WTC11 (cell line): Measurements from ENCODE around the gene RNF44. TPM values are rescaled to one million over a fixed set of nuclear protein-coding genes. Genes with fewer than 3 reads are reported as not detected.

ENCODE experiments used
- ATAC-seq: fragments of 200-7000 bp; cut with Tn5 transposase; 2 replicates; pipeline ENCODE4 v1.10.0; 2021; ENCODE audit warnings: mild to moderate bottlenecking, moderate library complexity
- CTCF ChIA-PET: fragments of 300-600 bp; sonication (Branson Sonifier 250); formaldehyde crosslinking; loops from one replicate; lab custom pipeline; 2021; ENCODE audit warnings: antibody characterized with exemption; lab: Charles Lee
- POLR2A ChIA-PET: fragments of 350-600 bp; sonication (Branson Sonifier 250); formaldehyde crosslinking; loops from one replicate; lab custom pipeline; 2021; ENCODE audit warnings: antibody characterized with exemption; lab: Charles Lee
- DNase-seq: peaks from one replicate; pipeline ENCODE4 v3.0.0; 2021; ENCODE audit warnings: low spot score
- H3K27ac Mint-ChIP-seq: 2 replicates; pipeline ENCODE4 v1.8.0; 2021; ENCODE audit warnings: mixed read lengths
- H3K27me3 Mint-ChIP-seq: 2 replicates; pipeline ENCODE4 v1.8.0; 2021; ENCODE audit warnings: low read depth, mild to moderate bottlenecking, moderate library complexity, mixed read lengths
- H3K36me3 Mint-ChIP-seq: 2 replicates; pipeline ENCODE4 v1.8.0; 2021; ENCODE audit warnings: mixed read lengths
- H3K4me1 Mint-ChIP-seq: 2 replicates; pipeline ENCODE4 v1.8.0; 2022; ENCODE audit warnings: mixed read lengths
- H3K4me3 Mint-ChIP-seq: 2 replicates; pipeline ENCODE4 v1.8.0; 2021; ENCODE audit warnings: mild to moderate bottlenecking, moderate library complexity, mixed read lengths
- H3K9me3 Mint-ChIP-seq: 2 replicates; pipeline ENCODE4 v1.8.0; 2021; ENCODE audit warnings: mixed read lengths
- CREM ChIP-seq: sonication (generic); formaldehyde crosslinking; IDR thresholded peaks from 2 replicates; pipeline ENCODE4 v1.8.1; 2022; ENCODE audit warnings: mild to moderate bottlenecking, missing genetic modification reagents, moderate library complexity
- CTCF ChIP-seq: fragments of 200-600 bp; IDR thresholded peaks from 2 replicates; pipeline ENCODE4 v1.8.0; 2022; ENCODE audit warnings: antibody characterized with exemption
- FOXJ3 ChIP-seq: sonication (generic); formaldehyde crosslinking; IDR thresholded peaks from 2 replicates; pipeline ENCODE4 v1.9.0; 2021; ENCODE audit warnings: missing genetic modification reagents, mild to moderate bottlenecking, borderline replicate concordance
- FOXK1 ChIP-seq: sonication (generic); formaldehyde crosslinking; IDR thresholded peaks from 2 replicates; pipeline ENCODE4 v1.8.0; 2022; ENCODE audit warnings: mild to moderate bottlenecking, moderate library complexity, missing genetic modification reagents
- GABPB1 ChIP-seq: sonication (generic); formaldehyde crosslinking; IDR thresholded peaks from 2 replicates; pipeline ENCODE4 v1.8.1; 2023; ENCODE audit warnings: mild to moderate bottlenecking, missing genetic modification reagents
- GTF2I ChIP-seq: fragments of 250-450 bp; sonication (Bioruptor Pico); conservative IDR thresholded peaks from 2 replicates; pipeline ENCODE4 v1.4.0; 2021; ENCODE audit warnings: mild to moderate bottlenecking
- JAZF1 ChIP-seq: fragments of 250-450 bp; sonication (Bioruptor Pico); IDR thresholded peaks from 2 replicates; pipeline ENCODE4 v1.9.0; 2021; ENCODE audit warnings: moderate library complexity, mild to moderate bottlenecking, inconsistent platforms
- MAX ChIP-seq: sonication (generic); formaldehyde crosslinking; IDR thresholded peaks from 2 replicates; pipeline ENCODE4 v1.8.0; 2022; ENCODE audit warnings: mild to moderate bottlenecking, missing genetic modification reagents
- NFE2L1 ChIP-seq: sonication (generic); formaldehyde crosslinking; IDR thresholded peaks from 2 replicates; pipeline ENCODE4 v1.8.1; 2023; ENCODE audit warnings: missing genetic modification reagents
- NFYB ChIP-seq: sonication (generic); formaldehyde crosslinking; conservative IDR thresholded peaks from 2 replicates; pipeline ENCODE4 v1.8.0; 2022; ENCODE audit warnings: low read depth, missing genetic modification reagents
- NR1H2 ChIP-seq: sonication (generic); formaldehyde crosslinking; IDR thresholded peaks from 2 replicates; pipeline ENCODE4 v1.9.0; 2021; ENCODE audit warnings: mild to moderate bottlenecking, moderate library complexity, missing genetic modification reagents
- RORB ChIP-seq: fragments of 250-450 bp; sonication (Bioruptor Pico); IDR thresholded peaks from 2 replicates; pipeline ENCODE4 v1.9.0; 2021; ENCODE audit warnings: mild to moderate bottlenecking
- ZNF138 ChIP-seq: sonication (generic); formaldehyde crosslinking; conservative IDR thresholded peaks from 2 replicates; pipeline ENCODE4 v1.8.1; 2022; ENCODE audit warnings: mild to moderate bottlenecking, moderate library complexity, missing genetic modification reagents
- ZNF263 ChIP-seq: sonication (generic); formaldehyde crosslinking; IDR thresholded peaks from 2 replicates; pipeline ENCODE4 v1.8.1; 2022; ENCODE audit warnings: low read depth, mild to moderate bottlenecking, moderate library complexity, missing genetic modification reagents
- ZNF416 ChIP-seq: fragments of 250-450 bp; sonication (Bioruptor Pico); IDR thresholded peaks from 2 replicates; pipeline ENCODE4 v1.9.0; 2021; ENCODE audit warnings: mild to moderate bottlenecking, inconsistent platforms
- ZNF512 ChIP-seq: sonication (generic); formaldehyde crosslinking; IDR thresholded peaks from 2 replicates; pipeline ENCODE4 v1.8.1; 2022; ENCODE audit warnings: missing genetic modification reagents, borderline replicate concordance
- ZSCAN18 ChIP-seq: fragments of 250-450 bp; sonication (Bioruptor Pico); IDR thresholded peaks from 2 replicates; pipeline ENCODE4 v2.1.2; 2022; ENCODE audit warnings: mild to moderate bottlenecking, moderate library complexity
- total RNA-seq: library from RNA; stranded (reverse); gene quantifications from 3 replicates; pipeline ENCODE4 v1.2.3, GENCODE V29; 2021
- TF ChIP-seq, protein P1 (sequence below): fragments of 250-450 bp; sonication (Bioruptor Pico); conservative IDR thresholded peaks from 2 replicates; pipeline ENCODE4 v1.9.0; 2021; ENCODE audit warnings: mild to moderate bottlenecking
- TF ChIP-seq, protein P2 (sequence below): sonication (generic); formaldehyde crosslinking; IDR thresholded peaks from 2 replicates; pipeline ENCODE4 v1.8.1; 2022; ENCODE audit warnings: low read depth, mild to moderate bottlenecking, moderate library complexity, missing genetic modification reagents, borderline replicate concordance
- TF ChIP-seq, protein P3 (sequence below): sonication (generic); formaldehyde crosslinking; IDR thresholded peaks from 2 replicates; pipeline ENCODE4 v1.8.1; 2022; ENCODE audit warnings: low read depth, missing genetic modification reagents, borderline replicate concordance
- TF ChIP-seq, protein P4 (sequence below): sonication (generic); formaldehyde crosslinking; IDR thresholded peaks from 2 replicates; pipeline ENCODE4 v1.8.1; 2023; ENCODE audit warnings: mild to moderate bottlenecking, missing genetic modification reagents, borderline replicate concordance

The RNF44 gene
- total RNA-seq, 1 experiment from 2014 or later = 233 TPM

DNA sequence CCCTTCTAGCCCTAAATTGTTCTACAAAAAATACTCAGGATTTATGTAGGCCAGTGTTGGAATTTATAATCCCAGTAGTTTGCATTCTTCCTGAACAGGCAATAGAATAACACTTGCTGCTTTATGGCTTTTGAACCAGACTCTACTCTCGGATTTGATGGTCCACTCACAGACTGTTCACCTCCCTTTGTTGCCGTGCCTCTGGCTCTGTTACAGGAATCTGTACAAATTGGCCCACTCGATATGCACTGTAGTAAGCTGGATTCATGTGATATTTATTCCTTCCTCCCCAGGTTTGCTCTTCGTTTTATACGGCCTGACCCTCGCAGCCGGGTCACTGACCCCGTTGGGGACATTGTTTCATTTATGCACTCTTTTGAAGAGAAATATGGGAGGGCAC lies 45.3 kb downstream of the RNF44 start (continued):
- no peak for TF ChIP-seq ZNF512
- TF ChIP-seq, protein P1, sequence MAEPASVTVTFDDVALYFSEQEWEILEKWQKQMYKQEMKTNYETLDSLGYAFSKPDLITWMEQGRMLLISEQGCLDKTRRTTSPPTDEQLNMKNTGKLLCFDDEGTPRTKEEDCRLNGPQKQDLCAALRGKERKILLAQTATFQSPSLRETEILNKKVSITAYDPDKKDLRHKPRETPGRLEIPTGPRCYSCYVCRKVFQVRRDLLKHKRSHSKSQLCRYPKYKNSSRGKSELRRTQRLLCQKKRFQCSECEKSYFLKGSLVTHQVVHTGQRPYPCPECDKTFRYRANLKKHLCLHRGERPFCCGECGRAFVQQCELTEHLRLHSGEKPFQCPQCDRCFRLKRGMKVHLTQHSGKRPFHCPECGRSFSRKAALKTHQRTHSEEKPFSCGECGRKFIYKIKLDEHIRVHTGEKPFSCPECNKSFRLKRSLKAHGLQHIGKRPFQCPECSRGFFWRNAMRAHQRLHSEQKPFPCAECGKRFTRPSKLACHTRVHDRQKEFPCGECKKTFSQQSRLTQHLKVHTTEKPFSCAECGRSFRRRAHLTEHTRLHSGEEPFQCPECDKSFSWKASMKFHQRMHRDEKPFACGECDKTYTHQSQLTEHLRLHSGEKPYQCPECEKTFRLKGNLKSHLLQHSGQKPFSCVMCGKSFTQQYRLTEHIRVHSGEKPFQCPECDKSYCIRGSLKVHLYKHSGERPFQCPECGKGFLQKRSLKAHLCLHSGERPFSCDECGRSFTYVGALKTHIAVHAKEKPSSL (CRISPR knock-in tag) = no peak
- TF ChIP-seq ZNF416 (CRISPR knock-in tag) = no peak
- no peak for TF ChIP-seq CREM
- TF ChIP-seq, protein P2, sequence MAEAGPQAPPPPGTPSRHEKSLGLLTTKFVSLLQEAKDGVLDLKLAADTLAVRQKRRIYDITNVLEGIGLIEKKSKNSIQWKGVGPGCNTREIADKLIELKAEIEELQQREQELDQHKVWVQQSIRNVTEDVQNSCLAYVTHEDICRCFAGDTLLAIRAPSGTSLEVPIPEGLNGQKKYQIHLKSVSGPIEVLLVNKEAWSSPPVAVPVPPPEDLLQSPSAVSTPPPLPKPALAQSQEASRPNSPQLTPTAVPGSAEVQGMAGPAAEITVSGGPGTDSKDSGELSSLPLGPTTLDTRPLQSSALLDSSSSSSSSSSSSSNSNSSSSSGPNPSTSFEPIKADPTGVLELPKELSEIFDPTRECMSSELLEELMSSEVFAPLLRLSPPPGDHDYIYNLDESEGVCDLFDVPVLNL (CRISPR knock-in tag) = no peak

- Mint-ChIP-seq H3K27ac (no peak overlapping the region), H3K4me3 (no peak overlapping the region), H3K36me3 (peaks cover 69% of the 10 kb centered on the region), H3K4me1 (no peaks in the 10 kb centered on the region), H3K9me3 (no peaks in the 10 kb centered on the region), H3K27me3 (no peaks in the 10 kb centered on the region)
- ChIA-PET CTCF (no interaction called here), POLR2A (no interaction called here)
- DNase-seq (no peak), ATAC-seq (no peak)
- TF ChIP-seq FOXJ3 (CRISPR knock-in tag) = no peak
- TF ChIP-seq, protein P3, sequence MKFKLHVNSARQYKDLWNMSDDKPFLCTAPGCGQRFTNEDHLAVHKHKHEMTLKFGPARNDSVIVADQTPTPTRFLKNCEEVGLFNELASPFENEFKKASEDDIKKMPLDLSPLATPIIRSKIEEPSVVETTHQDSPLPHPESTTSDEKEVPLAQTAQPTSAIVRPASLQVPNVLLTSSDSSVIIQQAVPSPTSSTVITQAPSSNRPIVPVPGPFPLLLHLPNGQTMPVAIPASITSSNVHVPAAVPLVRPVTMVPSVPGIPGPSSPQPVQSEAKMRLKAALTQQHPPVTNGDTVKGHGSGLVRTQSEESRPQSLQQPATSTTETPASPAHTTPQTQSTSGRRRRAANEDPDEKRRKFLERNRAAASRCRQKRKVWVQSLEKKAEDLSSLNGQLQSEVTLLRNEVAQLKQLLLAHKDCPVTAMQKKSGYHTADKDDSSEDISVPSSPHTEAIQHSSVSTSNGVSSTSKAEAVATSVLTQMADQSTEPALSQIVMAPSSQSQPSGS (CRISPR knock-in tag) = no peak
- TF ChIP-seq, protein P4, sequence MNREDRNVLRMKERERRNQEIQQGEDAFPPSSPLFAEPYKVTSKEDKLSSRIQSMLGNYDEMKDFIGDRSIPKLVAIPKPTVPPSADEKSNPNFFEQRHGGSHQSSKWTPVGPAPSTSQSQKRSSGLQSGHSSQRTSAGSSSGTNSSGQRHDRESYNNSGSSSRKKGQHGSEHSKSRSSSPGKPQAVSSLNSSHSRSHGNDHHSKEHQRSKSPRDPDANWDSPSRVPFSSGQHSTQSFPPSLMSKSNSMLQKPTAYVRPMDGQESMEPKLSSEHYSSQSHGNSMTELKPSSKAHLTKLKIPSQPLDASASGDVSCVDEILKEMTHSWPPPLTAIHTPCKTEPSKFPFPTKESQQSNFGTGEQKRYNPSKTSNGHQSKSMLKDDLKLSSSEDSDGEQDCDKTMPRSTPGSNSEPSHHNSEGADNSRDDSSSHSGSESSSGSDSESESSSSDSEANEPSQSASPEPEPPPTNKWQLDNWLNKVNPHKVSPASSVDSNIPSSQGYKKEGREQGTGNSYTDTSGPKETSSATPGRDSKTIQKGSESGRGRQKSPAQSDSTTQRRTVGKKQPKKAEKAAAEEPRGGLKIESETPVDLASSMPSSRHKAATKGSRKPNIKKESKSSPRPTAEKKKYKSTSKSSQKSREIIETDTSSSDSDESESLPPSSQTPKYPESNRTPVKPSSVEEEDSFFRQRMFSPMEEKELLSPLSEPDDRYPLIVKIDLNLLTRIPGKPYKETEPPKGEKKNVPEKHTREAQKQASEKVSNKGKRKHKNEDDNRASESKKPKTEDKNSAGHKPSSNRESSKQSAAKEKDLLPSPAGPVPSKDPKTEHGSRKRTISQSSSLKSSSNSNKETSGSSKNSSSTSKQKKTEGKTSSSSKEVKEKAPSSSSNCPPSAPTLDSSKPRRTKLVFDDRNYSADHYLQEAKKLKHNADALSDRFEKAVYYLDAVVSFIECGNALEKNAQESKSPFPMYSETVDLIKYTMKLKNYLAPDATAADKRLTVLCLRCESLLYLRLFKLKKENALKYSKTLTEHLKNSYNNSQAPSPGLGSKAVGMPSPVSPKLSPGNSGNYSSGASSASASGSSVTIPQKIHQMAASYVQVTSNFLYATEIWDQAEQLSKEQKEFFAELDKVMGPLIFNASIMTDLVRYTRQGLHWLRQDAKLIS = no peak
- no peak for TF ChIP-seq RORB (CRISPR knock-in tag)
- TF ChIP-seq NFE2L1 = no peak
- no peak for TF ChIP-seq FOXK1
- TF ChIP-seq MAX (CRISPR knock-in tag) = no peak
- TF ChIP-seq GTF2I (CRISPR knock-in tag) = no peak
- TF ChIP-seq NFYB = no peak
- TF ChIP-seq ZNF263 (CRISPR knock-in tag) = no peak
- no peak for TF ChIP-seq JAZF1 (CRISPR knock-in tag)
- no peak for TF ChIP-seq ZNF138
- no peak for TF ChIP-seq NR1H2 (CRISPR knock-in tag)
- no peak for TF ChIP-seq GABPB1
- no peak for TF ChIP-seq ZNF512
- TF ChIP-seq CTCF = no peak
- TF ChIP-seq ZSCAN18 = no peak
Observed at GRCh38 chr5:176491101-176491502, 46.1 kb downstream of the RNF44 start.
